Astrocyte of the spinal cord (primary cell): Measurements from ENCODE around the gene RPL7A.
"Not testable (repeated sequence)": the region's sequence is repeated elsewhere in the genome, so short reads cannot be mapped to it uniquely, and the experiment has no call there.

Experiments
- DNase-seq: peaks from one replicate; pipeline ENCODE4 v3.0.0; 2011; ENCODE audit warnings: low read depth, low spot score
- H3K4me3 ChIP-seq: 2 replicates; pipeline ENCODE4 v1.5.1; 2011; ENCODE audit warnings: low read depth, mild to moderate bottlenecking, low read length, moderate library complexity
- in situ Hi-C: cut with HindIII; loops from 2 replicates; pipeline ENCODE4 v1.10.0; 2017; ENCODE audit warnings: low sequenced_read_pairs
- TF ChIP-seq, protein P1 (sequence below): IDR thresholded peaks from 2 replicates; pipeline ENCODE4 v1.5.1; 2012; ENCODE audit warnings: low read depth, mild to moderate bottlenecking, low read length, inconsistent platforms

The RPL7A gene

DNA sequence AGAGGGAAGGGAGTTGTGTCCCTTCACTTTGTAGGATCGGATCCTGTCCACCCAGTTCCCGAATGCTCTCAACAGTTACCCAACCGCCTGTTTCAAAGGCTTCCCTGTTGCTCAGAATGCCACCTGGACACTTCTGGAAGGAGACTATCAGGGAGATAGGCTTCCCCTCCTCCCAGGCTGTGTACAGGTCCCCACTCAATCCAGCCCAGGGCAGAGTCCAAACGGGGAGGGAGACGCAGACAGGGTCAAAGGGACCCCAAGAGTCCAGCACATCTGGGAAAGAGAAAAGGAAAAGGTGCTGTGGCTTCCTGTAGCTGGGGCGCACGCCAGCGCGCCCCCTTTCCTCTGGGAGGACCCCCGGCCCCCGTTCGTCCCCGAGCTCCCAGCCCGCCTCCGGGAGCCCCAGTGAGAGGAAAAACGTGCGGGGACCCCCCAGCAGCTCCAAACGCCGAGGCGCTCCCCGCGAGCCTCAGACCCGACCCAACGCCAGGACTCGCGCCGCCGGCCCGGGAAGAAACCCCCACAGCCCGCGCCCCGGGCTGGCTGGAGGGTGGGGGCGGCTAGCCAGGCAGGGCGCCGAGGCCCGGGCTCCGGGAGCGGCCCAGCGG, 27.2 kb downstream of the RPL7A start:
- in situ Hi-C loops = no loop called here
- peak overlapping the region; percentile 96 for H3K4me3 ChIP-seq
- DNase-seq = peak; percentile 54
- TF ChIP-seq, protein P1, sequence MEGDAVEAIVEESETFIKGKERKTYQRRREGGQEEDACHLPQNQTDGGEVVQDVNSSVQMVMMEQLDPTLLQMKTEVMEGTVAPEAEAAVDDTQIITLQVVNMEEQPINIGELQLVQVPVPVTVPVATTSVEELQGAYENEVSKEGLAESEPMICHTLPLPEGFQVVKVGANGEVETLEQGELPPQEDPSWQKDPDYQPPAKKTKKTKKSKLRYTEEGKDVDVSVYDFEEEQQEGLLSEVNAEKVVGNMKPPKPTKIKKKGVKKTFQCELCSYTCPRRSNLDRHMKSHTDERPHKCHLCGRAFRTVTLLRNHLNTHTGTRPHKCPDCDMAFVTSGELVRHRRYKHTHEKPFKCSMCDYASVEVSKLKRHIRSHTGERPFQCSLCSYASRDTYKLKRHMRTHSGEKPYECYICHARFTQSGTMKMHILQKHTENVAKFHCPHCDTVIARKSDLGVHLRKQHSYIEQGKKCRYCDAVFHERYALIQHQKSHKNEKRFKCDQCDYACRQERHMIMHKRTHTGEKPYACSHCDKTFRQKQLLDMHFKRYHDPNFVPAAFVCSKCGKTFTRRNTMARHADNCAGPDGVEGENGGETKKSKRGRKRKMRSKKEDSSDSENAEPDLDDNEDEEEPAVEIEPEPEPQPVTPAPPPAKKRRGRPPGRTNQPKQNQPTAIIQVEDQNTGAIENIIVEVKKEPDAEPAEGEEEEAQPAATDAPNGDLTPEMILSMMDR = peak; percentile 32

DNA sequence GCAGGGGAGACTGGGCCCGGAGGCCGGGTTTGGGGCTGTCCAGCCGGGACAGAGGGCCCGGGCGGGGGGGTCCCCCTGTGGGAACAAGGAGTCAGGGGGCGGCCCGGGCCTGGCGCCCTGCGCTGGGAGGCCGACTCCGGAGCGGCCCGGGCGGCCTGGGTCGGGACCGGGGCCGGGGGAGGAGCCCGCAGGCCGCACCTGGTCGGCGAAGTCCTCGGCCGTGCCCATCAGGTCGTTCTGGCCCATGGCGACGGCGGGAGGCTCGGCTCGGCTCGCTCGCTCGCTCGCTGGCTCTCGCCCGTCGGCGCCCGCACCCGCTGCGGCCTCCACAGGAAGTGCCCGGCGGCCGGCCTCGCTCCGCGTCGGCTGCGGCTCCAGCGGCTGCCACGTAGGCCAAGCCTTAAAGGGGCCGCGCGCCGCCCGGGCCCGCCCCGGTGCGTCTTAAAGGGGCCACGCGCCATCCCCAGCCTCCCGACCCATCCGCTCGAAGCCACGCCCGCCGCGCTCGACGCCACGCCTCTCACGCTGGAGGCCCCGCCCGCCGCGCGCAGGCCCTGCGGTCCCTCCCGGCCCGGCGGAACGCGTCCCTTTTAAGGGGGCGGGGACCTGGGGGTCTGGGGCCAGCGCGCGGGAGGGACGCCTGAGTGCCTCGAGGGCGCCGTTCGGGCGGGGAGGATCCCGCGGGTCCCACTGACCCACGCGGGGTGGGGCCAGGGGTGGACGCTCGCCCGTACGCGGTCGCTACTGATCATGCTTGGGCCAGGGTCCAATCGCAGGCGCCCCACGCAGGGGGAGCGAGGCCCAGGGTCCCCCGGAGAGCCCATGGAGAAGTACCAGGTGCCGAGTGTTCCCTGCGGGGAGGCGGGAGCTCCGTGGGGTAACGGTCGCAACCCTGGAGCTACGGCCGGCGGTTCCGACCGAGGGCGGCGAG, 28.0 kb downstream of the RPL7A start, which contains the start of the genes STKLD1 and SURF4:
Gene STKLD1 (plus strand): TSS at position 643 of the 931 bp plus-strand sequence. CDS start 108 bp downstream, at position 751.
Gene SURF4 (minus strand): TSS at position 337 of the 931 bp plus-strand sequence. CDS start 91 bp downstream, at position 246.
- peak within 1 kb of the TSS; percentile 96 for H3K4me3 ChIP-seq
- in situ Hi-C loops = no loop called here
- peak; percentile 97 for DNase-seq
- TF ChIP-seq, protein P1 = no peak

DNA sequence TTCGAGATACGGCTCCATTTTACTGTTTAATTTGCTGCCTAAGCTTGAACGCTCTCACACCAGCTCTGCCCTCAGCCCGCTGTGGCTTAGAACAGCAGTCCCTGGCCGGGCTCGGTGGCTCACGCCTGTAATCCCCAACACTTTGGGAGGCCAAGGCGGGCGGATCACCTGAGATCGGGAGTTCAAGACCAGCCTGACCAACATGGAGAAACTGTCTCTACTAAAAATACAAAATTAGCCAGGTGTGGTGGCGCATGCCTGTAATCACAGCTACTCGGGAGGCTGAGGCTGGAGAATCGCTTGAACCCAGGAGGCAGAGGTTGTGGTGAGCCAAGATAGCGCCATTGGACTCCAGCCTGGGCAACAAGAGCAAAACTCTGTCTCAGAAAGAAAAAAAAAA, 29.3 kb downstream of the RPL7A start:
- H3K4me3 ChIP-seq, in situ Hi-C loops, DNase-seq: not testable (repeated sequence)

DNA sequence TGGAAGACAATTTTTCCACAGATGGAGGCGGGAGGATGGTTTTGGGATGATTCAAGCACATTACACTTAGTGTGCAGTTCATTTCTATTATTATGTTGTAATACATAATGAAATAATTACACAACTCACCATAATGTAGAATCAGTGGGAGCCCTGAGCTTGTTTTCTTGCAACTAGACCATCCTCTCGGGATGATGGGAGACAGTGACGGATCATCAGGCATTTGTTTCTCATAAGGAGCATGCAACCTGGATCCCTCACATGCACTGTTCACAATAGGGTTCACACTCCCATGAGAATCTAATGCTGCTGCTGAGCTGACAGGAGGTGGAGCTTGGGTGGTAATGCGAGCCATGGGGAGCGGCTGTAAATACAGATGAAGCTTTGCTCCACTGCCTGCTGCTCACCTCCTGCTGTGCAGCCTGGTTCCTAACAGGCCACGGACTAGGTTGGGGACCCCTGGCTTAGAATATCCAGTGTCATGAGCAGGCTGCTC, 29.8 kb downstream of the RPL7A start:
- H3K4me3 ChIP-seq = no peak overlapping the region
- TF ChIP-seq, protein P1 = no peak
- in situ Hi-C loops = no loop called here
- no peak for DNase-seq

DNA sequence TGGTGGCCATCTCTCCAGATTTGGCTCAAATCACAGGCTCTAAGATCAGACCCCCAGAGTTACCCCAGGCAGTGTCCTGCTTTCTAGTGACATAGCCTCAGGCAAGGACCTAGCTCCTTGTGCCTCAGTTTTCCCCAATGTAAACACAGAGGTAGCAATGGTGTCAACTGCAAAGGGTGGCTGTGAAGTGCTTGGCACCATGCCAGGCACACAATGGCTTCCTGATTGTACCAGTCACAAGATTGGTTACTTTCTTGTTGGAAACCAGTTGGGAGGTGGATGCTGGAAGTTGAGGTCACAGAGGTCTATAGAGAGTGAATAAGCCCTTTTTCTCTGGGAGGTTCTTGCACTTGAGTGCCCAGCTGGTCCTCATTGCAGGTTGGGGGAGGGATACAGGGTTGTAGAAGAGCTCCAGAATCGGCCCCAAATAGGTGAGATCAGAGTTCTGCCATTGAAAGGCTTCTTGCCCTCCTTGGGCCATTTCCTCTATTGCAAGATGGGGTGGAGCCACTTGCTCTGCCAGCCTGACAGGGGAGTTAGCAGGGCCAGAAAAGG, 30.5 kb downstream of the RPL7A start:
- TF ChIP-seq, protein P1 = no peak
- in situ Hi-C loops = no loop called here

DNA sequence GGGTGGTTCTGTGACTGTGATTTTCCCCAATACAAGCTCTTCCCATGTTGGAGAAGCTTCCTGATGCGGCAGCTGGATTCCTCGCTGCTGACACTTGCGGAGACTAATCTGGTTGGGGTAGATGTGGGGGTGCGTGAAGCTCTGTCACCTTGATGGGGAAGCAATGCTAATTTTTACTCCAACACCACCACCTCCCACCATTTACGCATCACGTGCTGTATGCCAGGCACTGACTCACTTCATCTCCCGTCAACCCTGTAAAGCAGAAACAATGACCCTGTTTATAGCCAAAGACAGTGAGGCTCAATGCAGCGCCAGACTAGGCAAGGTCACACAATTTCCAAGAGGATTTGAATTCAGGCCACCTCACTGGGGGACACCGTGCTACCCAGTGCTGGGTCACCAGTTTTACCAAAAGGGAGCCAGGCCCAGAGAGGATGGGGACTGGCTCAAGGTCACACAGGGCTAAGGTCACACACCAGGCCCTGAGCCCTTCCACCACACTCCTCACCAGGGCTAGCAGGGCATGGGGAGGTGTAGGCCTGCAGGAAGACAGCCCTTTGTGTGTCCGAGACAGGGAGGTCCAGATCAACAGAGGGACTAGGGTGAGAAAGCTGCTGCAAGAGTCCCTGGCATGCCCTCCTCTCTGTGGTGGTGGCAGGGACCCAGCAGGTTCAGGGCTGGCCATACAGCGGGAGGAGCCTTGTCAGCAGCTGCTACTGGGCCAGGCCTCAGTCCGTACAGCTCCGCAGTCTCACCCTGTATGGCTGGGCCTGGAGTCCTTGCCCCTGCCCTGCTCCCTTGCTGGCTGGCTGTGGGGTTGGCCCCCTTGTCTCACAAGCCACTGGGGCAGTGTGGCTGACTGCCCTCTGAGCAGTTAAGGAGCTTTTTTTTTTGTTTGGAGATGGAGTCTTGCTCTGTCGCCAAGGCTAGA, 31.4 kb downstream of the RPL7A start:
- TF ChIP-seq, protein P1 = no peak
- in situ Hi-C loops = no loop called here
- H3K4me3 ChIP-seq = no peak overlapping the region
- no peak for DNase-seq

More for the DNA sequence above, 30.5 kb downstream of the RPL7A start:
- no peak for DNase-seq
- no peak overlapping the region for H3K4me3 ChIP-seq
